Neuronal stem cell (in vitro differentiated cells): ENCODE measurements around the gene OSBPL1A.

Experiments
- DNase-seq: peaks from one replicate; pipeline ENCODE4 v3.0.0-alpha.2; 2013; ENCODE audit warnings: low spot score
- H2AFZ ChIP-seq: one replicate; pipeline ENCODE4 v1.6.1; 2013; ENCODE audit warnings: mild to moderate bottlenecking, low read length, inconsistent platforms
- H2AK5ac ChIP-seq: 2 replicates; pipeline ENCODE4 v1.6.1; 2013; ENCODE audit warnings: low read depth, mild to moderate bottlenecking, inconsistent platforms, low read length, moderate library complexity, mixed read lengths
- H2BK120ac ChIP-seq: 2 replicates; pipeline ENCODE4 v1.6.1; 2013; ENCODE audit warnings: low read depth, mild to moderate bottlenecking, inconsistent platforms, low read length, moderate library complexity, mixed read lengths
- H2BK12ac ChIP-seq: one replicate; pipeline ENCODE4 v1.6.1; 2013; ENCODE audit warnings: low read length, inconsistent platforms
- H2BK15ac ChIP-seq: 2 replicates; pipeline ENCODE4 v1.6.1; 2013; ENCODE audit warnings: mild to moderate bottlenecking, low read length, inconsistent platforms, mixed read lengths
- H2BK5ac ChIP-seq: one replicate; pipeline ENCODE4 v1.6.1; 2013; ENCODE audit warnings: inconsistent platforms, mild to moderate bottlenecking, low read length, moderate library complexity
- H3K14ac ChIP-seq: one replicate; pipeline ENCODE4 v1.6.1; 2013; ENCODE audit warnings: low read length, inconsistent platforms
- H3K18ac ChIP-seq: 2 replicates; pipeline ENCODE4 v1.6.1; 2013; ENCODE audit warnings: low read length, inconsistent platforms
- H3K23ac ChIP-seq: 2 replicates; pipeline ENCODE4 v1.6.1; 2013; ENCODE audit warnings: low read depth, mild to moderate bottlenecking, mixed read lengths, low read length, inconsistent platforms; ENCODE audit not compliant: poor library complexity
- H3K27ac ChIP-seq: replicated peaks from 3 replicates; pipeline ENCODE4 v1.5.1; 2013; ENCODE audit warnings: low read length, inconsistent platforms
- H3K27me3 ChIP-seq, 3 experiments: 2 replicates each; pipeline ENCODE4 v1.6.1; 2013; ENCODE audit warnings: low read length in 3 of 3, mild to moderate bottlenecking in 2 of 3, inconsistent platforms in 1 of 3, low read depth in 1 of 3, mixed read lengths in 1 of 3, moderate library complexity in 1 of 3; ENCODE audit not compliant: control insufficient read depth in 3 of 3, insufficient read depth in 3 of 3
- H3K36me3 ChIP-seq, 2 donors: replicated peaks in 1 of 2; 2 replicates each; pipeline ENCODE4 v1.6.1; 2013; ENCODE audit warnings: low read length in 2 of 2; ENCODE audit not compliant: control insufficient read depth in 2 of 2, insufficient read depth in 2 of 2
- H3K4ac ChIP-seq: 2 replicates; pipeline ENCODE4 v1.6.1; 2013; ENCODE audit warnings: inconsistent platforms, mild to moderate bottlenecking, low read length, moderate library complexity
- H3K4me1 ChIP-seq, 2 donors: 1 replicate in 1 of 2; 2 replicates in 1 of 2; pipeline ENCODE4 v1.6.1; 2013; ENCODE audit warnings: low read length in 2 of 2, low read depth in 1 of 2; ENCODE audit not compliant: control insufficient read depth in 2 of 2, insufficient read depth in 1 of 2
- H3K4me2 ChIP-seq: one replicate; pipeline ENCODE4 v1.6.1; 2013; ENCODE audit warnings: mild to moderate bottlenecking, low read length, inconsistent platforms; ENCODE audit not compliant: insufficient read depth, poor library complexity, severe bottlenecking
- H3K4me3 ChIP-seq, 2 donors: 2 replicates each; pipeline ENCODE4 v1.5.1; 2013; ENCODE audit warnings: low read length in 2 of 2, mild to moderate bottlenecking in 2 of 2, inconsistent platforms in 1 of 2, moderate library complexity in 1 of 2
- H3K79me1 ChIP-seq: one replicate; pipeline ENCODE4 v1.6.1; 2013; ENCODE audit warnings: low read depth, mild to moderate bottlenecking, inconsistent platforms, low read length, moderate library complexity
- H3K9ac ChIP-seq: one replicate; pipeline ENCODE4 v1.6.1; 2013; ENCODE audit warnings: mild to moderate bottlenecking, low read depth, low read length, inconsistent platforms; ENCODE audit not compliant: poor library complexity
- H3K9me3 ChIP-seq, 2 donors: replicated peaks in 1 of 2; 2 replicates each; pipeline versions ENCODE3 to v1.6.1; 2013; ENCODE audit warnings: low read length in 2 of 2, mild to moderate bottlenecking in 2 of 2, inconsistent platforms in 1 of 2, low read depth in 1 of 2, mixed read lengths in 1 of 2, moderate library complexity in 1 of 2; ENCODE audit not compliant: control insufficient read depth in 2 of 2, insufficient read depth in 1 of 2
- H4K8ac ChIP-seq: one replicate; pipeline ENCODE4 v1.6.1; 2013; ENCODE audit warnings: low read depth, mild to moderate bottlenecking, inconsistent platforms, low read length, moderate library complexity
- H4K91ac ChIP-seq: one replicate; pipeline ENCODE4 v1.6.1; 2013; ENCODE audit warnings: low read length, low read depth, mild to moderate bottlenecking, inconsistent platforms; ENCODE audit not compliant: poor library complexity
- WGBS, 2 donors: extraction: QIAGEN DNeasy Blood & Tissue Kit; methylation state at CpG; one replicate each; pipeline ENCODE4 v1.1.7; 2013; ENCODE audit warnings: missing lambda C conversion rate in 2 of 2, mixed read lengths in 1 of 2; ENCODE audit not compliant: insufficient read length in 2 of 2, insufficient replicate concordance in 1 of 2; ENCODE audit errors: extremely low coverage in 2 of 2; 5-methylcytosine and 5-hydroxymethylcytosine counted together

Gene OSBPL1A

GRCh38 chr18:24306201-24306600 is 91.4 kb downstream of the OSBPL1A start:
- H3K79me1 ChIP-seq: no peaks in the 10 kb centered on the region
- H3K36me3 ChIP-seq: peaks cover 10 to 93% of the 10 kb centered on the region in 2 donors
- H2AFZ ChIP-seq: no peak overlapping the region
- H2BK12ac ChIP-seq: no peak overlapping the region
- H2BK120ac ChIP-seq: no peak overlapping the region
- no peak overlapping the region for H3K4me2 ChIP-seq
- no peak overlapping the region for H4K91ac ChIP-seq
- no peak overlapping the region for H3K14ac ChIP-seq
- no peak overlapping the region for H3K4ac ChIP-seq
- no peak overlapping the region for H2AK5ac ChIP-seq
- H2BK15ac ChIP-seq: no peak overlapping the region
- H3K9me3 ChIP-seq: peaks cover 0 to 3% of the 10 kb centered on the region in 2 donors
- H3K23ac ChIP-seq: no peak overlapping the region
- H4K8ac ChIP-seq: no peak overlapping the region
- H3K4me1 ChIP-seq: no peaks in the 10 kb centered on the region
- no CpG with 5 or more reads among the region's 2 CpGs for WGBS, 2 donors
- no peak for DNase-seq
- no peak overlapping the region for H3K9ac ChIP-seq
- H3K27ac ChIP-seq: no peak overlapping the region
- H3K18ac ChIP-seq: no peak overlapping the region
- H3K27me3 ChIP-seq: no peaks in the 10 kb centered on the region
- no peak overlapping the region for H2BK5ac ChIP-seq
- no peak overlapping the region for H3K4me3 ChIP-seq

- H3K27me3 ChIP-seq: no peaks in the 10 kb centered on the region
- no peaks in the 10 kb centered on the region for H3K79me1 ChIP-seq
- H3K4me3 ChIP-seq: no peak overlapping the region
- no peak overlapping the region for H3K4me2 ChIP-seq
- H2BK120ac ChIP-seq: no peak overlapping the region
- H2BK12ac ChIP-seq: no peak overlapping the region
- no peak overlapping the region for H2BK15ac ChIP-seq
- no peak overlapping the region for H4K8ac ChIP-seq
- no peak overlapping the region for H2AK5ac ChIP-seq
- no peak for DNase-seq
- H2BK5ac ChIP-seq: no peak overlapping the region
- no peak overlapping the region for H2AFZ ChIP-seq
- no peak overlapping the region for H3K9ac ChIP-seq
- H3K27ac ChIP-seq: no peak overlapping the region
- H3K4ac ChIP-seq: no peak overlapping the region
- no peaks in the 10 kb centered on the region for H3K9me3 ChIP-seq
- H3K36me3 ChIP-seq: peaks cover 7 to 72% of the 10 kb centered on the region in 2 donors
- H3K23ac ChIP-seq: no peak overlapping the region
- H4K91ac ChIP-seq: no peak overlapping the region
- H3K4me1 ChIP-seq: no peaks in the 10 kb centered on the region
- no peak overlapping the region for H3K14ac ChIP-seq
- H3K18ac ChIP-seq: no peak overlapping the region
- no CpG with 5 or more reads among the region's 3 CpGs for WGBS, 2 donors
Observed at GRCh38 chr18:24300703-24301102, 96.9 kb downstream of the OSBPL1A start.

- Histone ChIP-seq H3K27me3 (no peaks in the 10 kb centered on the region), H3K79me1 (no peaks in the 10 kb centered on the region), H3K4me1 (peaks cover 0 to 2% of the 10 kb centered on the region in 2 donors), H3K14ac (no peak overlapping the region), H3K4me2 (no peak overlapping the region), H4K8ac (no peak overlapping the region), H4K91ac (no peak overlapping the region), H3K18ac (no peak overlapping the region), H2BK120ac (no peak overlapping the region), H2BK12ac (no peak overlapping the region), H2BK5ac (no peak overlapping the region), H2AK5ac (no peak overlapping the region), H3K9me3 (no peaks in the 10 kb centered on the region), H3K4me3 (no peak overlapping the region), H2BK15ac (no peak overlapping the region), H2AFZ (no peak overlapping the region), H3K36me3 (peaks cover 0 to 28% of the 10 kb centered on the region in 2 donors), H3K9ac (no peak overlapping the region), H3K27ac (no peak overlapping the region), H3K23ac (no peak overlapping the region), H3K4ac (no peak overlapping the region)
- no CpG with 5 or more reads among the region's 3 CpGs for WGBS, 2 donors
- no peak for DNase-seq
Observed at GRCh38 chr18:24296276-24296675, 101.3 kb downstream of the OSBPL1A start.

- Histone ChIP-seq H2BK5ac (no peak overlapping the region), H3K9ac (peak overlapping the region; percentile 60), H3K79me1 (no peaks in the 10 kb centered on the region), H2BK15ac (no peak overlapping the region), H2AFZ (no peak overlapping the region), H3K36me3 (peaks cover 0 to under 1% of the 10 kb centered on the region in 2 donors), H3K4me3 (no peak overlapping the region), H4K8ac (no peak overlapping the region), H2BK12ac (no peak overlapping the region), H3K4ac (no peak overlapping the region), H3K14ac (no peak overlapping the region), H3K18ac (peak overlapping the region; percentile 71), H2AK5ac (no peak overlapping the region), H3K23ac (no peak overlapping the region), H3K4me1 (peaks cover 0 to 2% of the 10 kb centered on the region in 2 donors), H3K27me3 (no peaks in the 10 kb centered on the region), H3K4me2 (no peak overlapping the region), H2BK120ac (no peak overlapping the region), H4K91ac (no peak overlapping the region), H3K27ac (no peak overlapping the region), H3K9me3 (no peaks in the 10 kb centered on the region)
- DNase-seq: no peak
- no CpG with 5 or more reads among the region's 12 CpGs for WGBS, 2 donors
Observed at GRCh38 chr18:24293254-24293653, 104.4 kb downstream of the OSBPL1A start.
